ENCODE measurements around the gene FOXP2.

- no peak for TF ChIP-seq CTCF (IDR thresholded peaks at IDR 0.05)
- TF ChIP-seq EZH2 (IDR thresholded peaks at IDR 0.05), result no peak
- no peak for TF ChIP-seq EZH2phosphoT487 (IDR thresholded peaks at IDR 0.05)
These were observed 88.0 kb downstream of the FOXP2 start for GRCh38 chr7:114502454-114503254.
